HS-27A (cell line): ENCODE measurements around the gene PGAP1.

ENCODE experiments used
- DNase-seq: peaks from one replicate; pipeline ENCODE4 v3.0.0-alpha.2; 2012; ENCODE audit warnings: low read depth, missing footprints

PGAP1 gene

DNA sequence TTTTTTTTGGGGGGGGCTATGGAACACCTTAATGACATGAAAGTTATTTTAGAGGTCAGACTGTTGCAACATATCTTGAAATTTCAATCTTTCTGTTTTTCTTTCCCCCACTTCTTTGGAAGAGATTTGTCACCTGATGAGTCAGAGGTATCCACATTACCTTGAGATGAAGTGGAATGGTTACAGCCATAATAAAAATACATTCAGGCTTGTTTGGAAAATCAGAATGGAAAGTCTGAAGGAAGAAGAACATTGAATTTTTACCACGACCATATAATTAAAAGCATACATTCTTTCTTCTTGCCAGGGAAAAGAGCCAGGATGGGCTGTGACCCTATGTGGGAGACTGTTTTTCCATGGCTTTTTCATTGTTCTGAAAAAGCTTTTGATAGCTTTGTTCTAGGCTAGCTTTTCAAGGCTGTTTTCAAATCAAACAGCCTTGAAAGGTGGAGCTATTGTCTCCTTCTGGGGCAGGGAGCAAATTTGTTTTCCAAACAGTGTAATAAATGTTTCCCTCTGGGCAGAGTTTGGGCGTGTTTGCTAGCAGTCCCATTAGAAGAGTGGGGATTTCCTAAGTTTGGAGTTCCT lies 124.7 kb downstream of the PGAP1 start:
- DNase-seq: no peak

DNA sequence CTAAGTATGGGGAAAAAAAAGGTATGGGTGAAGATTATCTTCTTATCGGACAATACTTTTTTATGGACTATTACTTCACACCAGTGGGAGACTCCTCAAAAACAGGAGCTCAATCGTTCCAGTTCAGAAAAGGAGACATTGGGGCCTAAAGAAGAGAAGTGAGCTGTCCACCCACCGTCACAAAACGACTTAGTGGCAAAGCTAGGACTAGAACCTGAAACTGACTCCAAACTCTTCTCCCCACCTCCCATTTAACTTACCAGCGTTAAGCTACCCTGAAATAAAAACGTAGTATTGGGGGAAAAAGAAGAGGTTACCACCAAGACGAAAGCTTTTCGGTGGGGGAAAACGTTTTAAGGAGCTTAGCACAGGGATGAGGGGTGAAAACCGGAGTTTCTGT lies 127.5 kb downstream of the PGAP1 start:
- DNase-seq: no peak

DNA sequence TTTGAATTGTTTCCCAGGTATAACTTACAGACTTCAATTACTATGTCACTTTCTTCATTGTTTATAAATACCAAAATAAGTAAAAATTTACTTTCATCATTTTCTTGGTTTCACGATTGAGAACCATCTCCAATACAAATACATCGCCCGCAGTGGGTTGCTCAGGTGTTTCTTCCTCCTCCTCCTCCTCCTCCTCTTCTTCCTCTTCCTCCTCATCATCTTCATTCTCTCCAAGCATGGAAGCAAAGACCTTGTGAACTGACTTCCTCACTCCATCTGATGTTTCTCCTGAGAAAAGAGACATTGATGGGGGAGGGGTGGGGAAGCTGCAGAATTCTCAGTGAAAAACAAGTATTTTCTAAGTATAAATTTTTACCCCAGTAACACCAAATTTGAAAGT lies 133.6 kb downstream of the PGAP1 start:
- DNase-seq: no peak

DNA sequence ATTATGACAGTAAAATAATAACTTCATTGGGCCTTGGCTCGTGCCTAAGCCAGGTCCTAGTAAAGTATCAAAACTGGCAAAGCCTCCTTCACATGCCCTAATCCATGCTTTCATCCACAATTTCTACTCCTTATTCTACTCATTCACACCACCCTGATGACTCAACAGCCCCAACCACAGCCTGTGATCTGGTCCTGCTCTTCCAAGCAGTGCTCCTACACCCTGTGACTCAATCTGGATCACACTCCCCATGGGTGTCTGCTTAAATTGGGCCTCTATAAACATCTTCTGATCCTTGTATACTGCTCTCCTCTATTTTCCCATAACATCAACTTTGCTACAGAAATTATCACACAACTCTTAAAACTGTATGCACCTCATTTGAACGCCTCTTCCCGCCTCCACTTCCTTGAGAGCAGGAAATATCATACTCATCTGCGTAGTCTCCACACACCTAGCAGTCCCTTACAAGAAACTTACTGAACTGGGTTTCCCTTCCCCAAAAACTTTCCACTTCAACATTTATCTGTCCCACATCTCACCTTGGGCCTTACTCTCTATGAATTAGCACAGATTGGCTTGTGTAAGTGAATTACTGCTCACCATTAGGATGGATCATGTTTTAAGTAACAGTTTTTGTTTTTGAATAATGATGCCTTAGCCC lies 142.9 kb downstream of the PGAP1 start:
- peak; percentile 9 for DNase-seq
